HFF-Myc (cell line): Measurements from ENCODE around the gene NUDCD3.

Source experiments
- DNase-seq: peaks from one replicate; pipeline ENCODE4 v3.0.0-alpha.2; 2011; ENCODE audit warnings: low read depth; ENCODE audit errors: extremely low read depth
- H3K4me3 ChIP-seq: replicated peaks from 2 replicates; pipeline ENCODE4 v1.5.1; 2011; ENCODE audit warnings: low read depth, mild to moderate bottlenecking, control low read depth, low read length
- CTCF ChIP-seq: IDR thresholded peaks from 2 replicates; pipeline ENCODE4 v1.5.1; 2012; ENCODE audit warnings: mild to moderate bottlenecking, low read depth, low read length, control low read depth; ENCODE audit errors: missing control alignments

Gene NUDCD3

GRCh38 chr7:44333911-44334733 is 156.3 kb downstream of the NUDCD3 start:
- H3K4me3 ChIP-seq, result no peak overlapping the region
- no peak for DNase-seq
- TF ChIP-seq CTCF, result no peak

- no peak for DNase-seq
- no peak for TF ChIP-seq CTCF
- no peak overlapping the region for H3K4me3 ChIP-seq
Measured at GRCh38 chr7:44331682-44332081, 158.8 kb downstream of the NUDCD3 start.

GRCh38 chr7:44330331-44330730 is 160.1 kb downstream of the NUDCD3 start:
- DNase-seq, result no peak
- H3K4me3 ChIP-seq, result no peak overlapping the region
- TF ChIP-seq CTCF, result no peak

GRCh38 chr7:44329888-44330287 is 160.6 kb downstream of the NUDCD3 start:
- DNase-seq, result no peak
- TF ChIP-seq CTCF, result no peak
- no peak overlapping the region for H3K4me3 ChIP-seq
